ENCODE results near the gene USP2. TPM values are rescaled to one million over a fixed set of nuclear protein-coding genes. Genes with fewer than 3 reads are reported as not detected.
A peak's percentile ranks its signal among the peaks of the same experiment; 100 is the strongest.

Gene USP2
- total RNA-seq, 1 experiment from 2014 or later: 5.7 TPM

GRCh38 chr11:119361941-119362725 lies 19.4 kb downstream of the USP2 start:
- H2BK12ac ChIP-seq (ENCODE audit: insufficient read length, low read depth, low read length): no peak overlapping the region
- no peak overlapping the region for H2BK15ac ChIP-seq (ENCODE audit: low read depth, low read length)
- H3K9me3 Mint-ChIP-seq: peaks cover 2 to 5% of the 10 kb centered on the region in 2 experiments; a peak in 2 of 5 replicates
- TF ChIP-seq CTCF (conservative IDR thresholded peaks at IDR 0.05): no peak
- peaks cover 71% of the 10 kb centered on the region for H3K27me3 Mint-ChIP-seq (ENCODE audit: low read depth)
- H3K27ac ChIP-seq (ENCODE audit: insufficient read length, low read depth, low read length): no peak overlapping the region
- H2BK120ac ChIP-seq (ENCODE audit: low read depth, low read length, poor library complexity, severe bottlenecking): no peak overlapping the region
- no peak overlapping the region for H3K18ac ChIP-seq (ENCODE audit: insufficient read length, low read depth, low read length)
- H3K9ac ChIP-seq (ENCODE audit: extremely low read depth, insufficient read length, low read length): no peak overlapping the region
- peaks cover 4% of the 10 kb centered on the region for H3K23me2 ChIP-seq (ENCODE audit: insufficient read length, low read depth, low read length, poor library complexity, severe bottlenecking)
- H3K79me2 ChIP-seq (ENCODE audit: insufficient read depth, low read length): no peaks in the 10 kb centered on the region
- no peak overlapping the region for H2AFZ ChIP-seq (ENCODE audit: low read length)
- no peak overlapping the region for H3K4ac ChIP-seq (ENCODE audit: low read depth, low read length)
- peaks cover 4% of the 10 kb centered on the region for H4K20me1 ChIP-seq (ENCODE audit: control insufficient read depth, insufficient read depth, insufficient read length)
- no peak overlapping the region for H3K56ac ChIP-seq (ENCODE audit: insufficient read length, low read depth, low read length)
- H3K4me1 Mint-ChIP-seq: peaks cover 36 to 38% of the 10 kb centered on the region in 2 experiments
- no peak overlapping the region for H2BK20ac ChIP-seq (ENCODE audit: low read depth, low read length, poor library complexity, severe bottlenecking)
- H3K4me2 ChIP-seq (ENCODE audit: insufficient read depth, insufficient read length, low read length): no peak overlapping the region
- H4K8ac ChIP-seq (replicated peaks; ENCODE audit: insufficient read length, low read depth, low read length): no peak overlapping the region
- peaks cover 11 to 32% (median 26%) of the 10 kb centered on the region in 3 experiments for H3K36me3 Mint-ChIP-seq (ENCODE audit: insufficient read depth in 1 of 3, low read depth in 3 of 3)
- no peak overlapping the region for H3K23ac ChIP-seq (ENCODE audit: insufficient read length, low read depth, low read length)
- peaks cover 7% of the 10 kb centered on the region; the same call in 1 of the 2 replicates for H3K4me1 ChIP-seq (ENCODE audit: insufficient read depth, low read length)
- H3K9me3 ChIP-seq (ENCODE audit: control insufficient read depth, low read depth, low read length): no peaks in the 10 kb centered on the region
- no peak overlapping the region for H3T11ph ChIP-seq (ENCODE audit: low read length)
- peaks cover 23% of the 10 kb centered on the region; the same call in 1 of the 2 replicates for H3K27me3 ChIP-seq (ENCODE audit: insufficient read depth, low read length)
- H4K91ac ChIP-seq (ENCODE audit: insufficient read length, low read depth, low read length): no peak overlapping the region
- peak overlapping the region in 1 of 2 experiments; percentile 47; a peak in 1 of 5 replicates for H3K4me3 Mint-ChIP-seq
- no peak overlapping the region for H4K5ac ChIP-seq (ENCODE audit: insufficient read length, low read depth, low read length)
- H2AK5ac ChIP-seq (ENCODE audit: insufficient read length, low read length): no peak overlapping the region
- no peak overlapping the region for H3K14ac ChIP-seq (ENCODE audit: insufficient read depth, low read length)
- no peak overlapping the region for H2BK5ac ChIP-seq (ENCODE audit: insufficient read length, low read length)
- H3K79me1 ChIP-seq (ENCODE audit: insufficient read depth, low read depth, low read length, poor library complexity, severe bottlenecking): no peaks in the 10 kb centered on the region
- WGBS (ENCODE audit: extremely low coverage, insufficient read length, low lambda C conversion rate): no CpG with 5 or more reads among the region's 11 CpGs
- DNase-seq: no peak
- H3K27ac Mint-ChIP-seq: no peak overlapping the region
